ENCODE measurements around the gene EIF6.

DNA sequence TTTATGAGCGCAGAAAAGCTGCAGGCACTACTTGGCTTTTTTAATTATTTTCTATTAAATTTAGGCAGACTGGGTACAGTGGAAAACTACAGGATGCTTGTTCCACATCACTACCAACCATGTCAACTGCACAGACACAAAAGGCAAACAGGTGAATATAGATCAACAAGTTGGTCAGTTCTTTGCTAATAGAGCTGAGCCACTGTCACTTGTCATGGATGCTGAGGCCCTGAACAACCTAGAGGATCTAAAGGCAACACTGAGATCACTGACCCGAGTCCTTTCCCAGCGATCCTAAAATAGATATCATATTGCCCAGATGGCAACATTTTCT, 42.1 kb upstream of the EIF6 start:
- TF ChIP-seq, protein P1, sequence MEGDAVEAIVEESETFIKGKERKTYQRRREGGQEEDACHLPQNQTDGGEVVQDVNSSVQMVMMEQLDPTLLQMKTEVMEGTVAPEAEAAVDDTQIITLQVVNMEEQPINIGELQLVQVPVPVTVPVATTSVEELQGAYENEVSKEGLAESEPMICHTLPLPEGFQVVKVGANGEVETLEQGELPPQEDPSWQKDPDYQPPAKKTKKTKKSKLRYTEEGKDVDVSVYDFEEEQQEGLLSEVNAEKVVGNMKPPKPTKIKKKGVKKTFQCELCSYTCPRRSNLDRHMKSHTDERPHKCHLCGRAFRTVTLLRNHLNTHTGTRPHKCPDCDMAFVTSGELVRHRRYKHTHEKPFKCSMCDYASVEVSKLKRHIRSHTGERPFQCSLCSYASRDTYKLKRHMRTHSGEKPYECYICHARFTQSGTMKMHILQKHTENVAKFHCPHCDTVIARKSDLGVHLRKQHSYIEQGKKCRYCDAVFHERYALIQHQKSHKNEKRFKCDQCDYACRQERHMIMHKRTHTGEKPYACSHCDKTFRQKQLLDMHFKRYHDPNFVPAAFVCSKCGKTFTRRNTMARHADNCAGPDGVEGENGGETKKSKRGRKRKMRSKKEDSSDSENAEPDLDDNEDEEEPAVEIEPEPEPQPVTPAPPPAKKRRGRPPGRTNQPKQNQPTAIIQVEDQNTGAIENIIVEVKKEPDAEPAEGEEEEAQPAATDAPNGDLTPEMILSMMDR (IDR thresholded peaks at IDR 0.05) = no peak
- TF ChIP-seq POLR2A (IDR thresholded peaks at IDR 0.05) = no peak

All from adrenal gland (tissue), 5 donors.